C4-2B (cell line): ENCODE results near the gene USP51.
"Not testable (repeated sequence)": the region's sequence is repeated elsewhere in the genome, so short reads cannot be mapped to it uniquely, and the experiment has no call there.

ENCODE experiments used
- ZFX ChIP-seq: fragments of 450-650 bp; IDR thresholded peaks from 2 replicates; pipeline ENCODE4 v1.6.1; 2017
- TF ChIP-seq, protein P1 (sequence below): fragments of 450-650 bp; conservative IDR thresholded peaks from 2 replicates; pipeline ENCODE4 v1.5.1; 2017; ENCODE audit warnings: mild to moderate bottlenecking

GRCh38 chrX:55479956-55480355, 9.7 kb downstream of the USP51 start:
- TF ChIP-seq, protein P1, sequence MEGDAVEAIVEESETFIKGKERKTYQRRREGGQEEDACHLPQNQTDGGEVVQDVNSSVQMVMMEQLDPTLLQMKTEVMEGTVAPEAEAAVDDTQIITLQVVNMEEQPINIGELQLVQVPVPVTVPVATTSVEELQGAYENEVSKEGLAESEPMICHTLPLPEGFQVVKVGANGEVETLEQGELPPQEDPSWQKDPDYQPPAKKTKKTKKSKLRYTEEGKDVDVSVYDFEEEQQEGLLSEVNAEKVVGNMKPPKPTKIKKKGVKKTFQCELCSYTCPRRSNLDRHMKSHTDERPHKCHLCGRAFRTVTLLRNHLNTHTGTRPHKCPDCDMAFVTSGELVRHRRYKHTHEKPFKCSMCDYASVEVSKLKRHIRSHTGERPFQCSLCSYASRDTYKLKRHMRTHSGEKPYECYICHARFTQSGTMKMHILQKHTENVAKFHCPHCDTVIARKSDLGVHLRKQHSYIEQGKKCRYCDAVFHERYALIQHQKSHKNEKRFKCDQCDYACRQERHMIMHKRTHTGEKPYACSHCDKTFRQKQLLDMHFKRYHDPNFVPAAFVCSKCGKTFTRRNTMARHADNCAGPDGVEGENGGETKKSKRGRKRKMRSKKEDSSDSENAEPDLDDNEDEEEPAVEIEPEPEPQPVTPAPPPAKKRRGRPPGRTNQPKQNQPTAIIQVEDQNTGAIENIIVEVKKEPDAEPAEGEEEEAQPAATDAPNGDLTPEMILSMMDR = not testable (repeated sequence)
- not testable (repeated sequence) for TF ChIP-seq ZFX
